Cerebellar nuclear complex (tissue), 1 donor: ENCODE measurements around the gene FEV.
"Not testable (repeated sequence)": the region's sequence is repeated elsewhere in the genome, so short reads cannot be mapped to it uniquely, and the experiment has no call there.

Source experiments
- DNase-seq, 2 experiments: peaks; one replicate each; lab custom pipeline; 2025; lab: John Stamatoyannopoulos, UW

FEV gene

DNA sequence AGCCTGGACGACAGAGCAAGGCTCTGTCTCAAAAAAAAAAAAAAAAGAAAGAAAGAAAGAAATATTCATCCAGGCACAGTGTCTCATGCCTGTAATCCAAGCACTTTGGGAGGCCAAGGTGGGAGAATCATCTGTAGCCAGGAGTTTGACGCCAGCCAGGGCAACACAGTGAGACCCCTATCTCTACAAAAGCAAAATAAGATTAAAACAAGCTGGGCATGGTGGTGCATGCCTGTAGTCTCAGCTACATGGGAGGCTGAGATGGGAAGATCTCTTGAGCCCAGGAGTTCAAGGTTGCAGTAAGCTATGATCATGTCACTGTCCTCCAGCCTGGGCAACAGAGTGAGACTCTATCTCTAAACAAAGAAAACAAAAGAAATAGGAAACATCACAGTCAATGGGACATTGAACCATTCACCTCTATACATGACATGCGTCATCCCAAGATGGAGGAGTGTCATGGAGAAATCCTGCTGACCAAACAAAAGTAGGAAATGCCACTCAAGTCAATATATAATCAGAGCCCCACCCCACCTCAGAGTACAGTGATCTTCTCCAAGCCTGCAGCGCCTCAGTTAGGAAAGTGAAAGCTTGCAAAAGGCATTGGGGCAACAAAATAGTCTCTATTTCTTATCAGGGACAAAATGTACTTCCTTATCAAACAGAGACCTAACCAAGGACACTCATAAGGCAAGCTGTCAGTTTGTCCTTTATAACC is 9.8 kb downstream of the FEV start:
- no peak for DNase-seq

DNA sequence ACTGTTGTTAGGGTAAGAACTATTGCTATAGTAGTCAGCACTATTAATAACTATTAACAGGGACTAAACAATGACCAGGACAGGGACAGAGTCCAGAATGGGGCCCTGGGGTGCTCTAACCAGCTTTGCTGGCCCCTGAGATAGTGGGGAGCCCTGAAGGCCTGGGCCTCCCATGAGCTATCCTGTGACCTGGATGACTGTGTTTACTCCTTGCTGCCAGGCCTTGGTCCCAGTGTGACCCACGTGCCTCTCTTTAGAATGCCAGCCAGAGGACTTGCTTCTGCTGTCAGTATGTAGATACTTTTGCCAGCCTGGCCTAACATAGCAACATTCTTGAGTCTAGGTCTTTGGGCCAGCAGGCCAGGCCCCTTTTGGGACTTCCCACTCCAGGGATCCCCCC is 14.1 kb downstream of the FEV start:
- DNase-seq, result no peak

DNA sequence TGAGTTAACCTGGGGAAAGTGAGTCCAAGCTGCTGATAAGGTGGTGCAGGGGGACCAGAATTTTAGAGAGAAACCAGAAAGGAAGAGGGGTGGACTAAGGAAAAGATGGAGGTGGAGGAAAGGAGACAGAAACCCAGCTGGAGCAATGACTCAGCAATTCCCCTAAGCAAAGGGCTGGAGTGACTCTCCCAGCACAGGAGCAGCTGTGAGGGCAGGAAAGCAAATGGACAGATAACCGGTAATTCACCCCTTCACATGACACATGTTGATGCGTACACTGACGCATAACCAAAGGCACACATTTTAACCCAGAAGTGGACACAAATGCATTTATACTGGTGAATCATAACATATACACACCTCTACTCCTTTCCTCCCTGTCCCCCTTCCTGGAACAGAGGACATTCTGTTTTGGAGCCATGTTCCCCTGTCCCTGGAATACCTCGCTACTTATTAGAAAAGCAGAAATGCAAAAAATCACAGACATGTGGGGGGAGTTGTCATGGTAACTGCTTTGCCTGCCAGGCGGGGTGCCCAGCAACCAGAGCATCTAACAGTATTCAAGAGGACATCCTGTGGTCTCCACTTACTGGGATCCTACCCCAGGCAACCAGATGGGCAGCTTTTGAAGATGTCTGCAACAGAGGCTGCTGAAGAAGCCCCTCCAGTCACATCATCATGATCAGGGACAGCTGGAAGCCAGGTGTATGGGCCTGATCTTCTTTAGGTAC is 20.8 kb downstream of the FEV start:
- no peak for DNase-seq

DNA sequence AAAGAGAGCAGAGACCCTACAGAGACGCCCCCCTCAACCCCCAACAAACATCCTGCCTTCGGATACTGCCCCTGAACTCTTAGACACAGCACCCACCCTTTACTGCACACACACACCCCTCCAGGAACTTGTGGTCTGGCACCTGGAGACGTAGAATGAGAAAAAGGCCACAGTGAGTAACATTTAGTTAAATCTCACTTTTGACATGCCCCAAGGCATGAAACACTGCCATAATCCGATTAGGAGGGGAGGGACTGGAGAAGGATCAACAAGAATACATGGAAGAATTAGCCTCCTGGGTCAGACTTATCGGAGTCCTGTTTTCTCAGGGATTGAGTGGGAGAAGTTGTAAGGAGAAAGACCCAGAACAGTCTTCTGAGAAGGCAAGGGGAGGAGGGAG is 21.4 kb downstream of the FEV start:
- no peak for DNase-seq

DNA sequence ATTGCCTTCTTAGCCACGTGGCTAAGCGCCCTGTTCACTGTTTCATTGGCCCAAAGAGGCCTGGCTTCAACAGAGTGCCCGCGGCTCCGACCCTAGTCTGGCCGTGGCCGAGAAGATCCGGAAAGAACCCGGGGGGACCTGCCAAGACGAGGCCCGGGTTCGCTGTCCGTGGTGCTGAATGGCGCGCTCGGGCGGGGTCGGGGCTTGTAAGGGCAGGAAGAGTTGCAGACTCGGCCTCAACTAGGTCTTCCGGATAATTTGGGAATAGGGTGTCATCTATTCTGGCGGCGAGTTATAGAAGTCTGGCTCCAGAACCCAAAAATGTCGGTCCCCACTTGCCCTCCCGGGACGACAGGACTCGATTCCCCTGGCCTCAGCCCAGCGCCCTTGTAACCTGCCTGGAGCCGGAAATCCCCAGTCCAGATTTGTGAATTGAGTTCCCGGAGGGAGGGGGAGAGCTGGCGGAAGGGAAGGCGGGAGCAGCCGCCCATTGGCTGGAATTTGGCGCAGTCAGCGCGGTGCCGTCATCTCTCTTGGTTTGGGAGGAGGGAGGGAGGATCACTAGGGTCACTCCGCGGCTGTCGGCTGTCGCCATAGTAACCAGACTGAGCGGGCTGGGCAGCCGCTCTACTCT is 22.0 kb downstream of the FEV start:
- DNase-seq, result peak; percentile 54 to 95

DNA sequence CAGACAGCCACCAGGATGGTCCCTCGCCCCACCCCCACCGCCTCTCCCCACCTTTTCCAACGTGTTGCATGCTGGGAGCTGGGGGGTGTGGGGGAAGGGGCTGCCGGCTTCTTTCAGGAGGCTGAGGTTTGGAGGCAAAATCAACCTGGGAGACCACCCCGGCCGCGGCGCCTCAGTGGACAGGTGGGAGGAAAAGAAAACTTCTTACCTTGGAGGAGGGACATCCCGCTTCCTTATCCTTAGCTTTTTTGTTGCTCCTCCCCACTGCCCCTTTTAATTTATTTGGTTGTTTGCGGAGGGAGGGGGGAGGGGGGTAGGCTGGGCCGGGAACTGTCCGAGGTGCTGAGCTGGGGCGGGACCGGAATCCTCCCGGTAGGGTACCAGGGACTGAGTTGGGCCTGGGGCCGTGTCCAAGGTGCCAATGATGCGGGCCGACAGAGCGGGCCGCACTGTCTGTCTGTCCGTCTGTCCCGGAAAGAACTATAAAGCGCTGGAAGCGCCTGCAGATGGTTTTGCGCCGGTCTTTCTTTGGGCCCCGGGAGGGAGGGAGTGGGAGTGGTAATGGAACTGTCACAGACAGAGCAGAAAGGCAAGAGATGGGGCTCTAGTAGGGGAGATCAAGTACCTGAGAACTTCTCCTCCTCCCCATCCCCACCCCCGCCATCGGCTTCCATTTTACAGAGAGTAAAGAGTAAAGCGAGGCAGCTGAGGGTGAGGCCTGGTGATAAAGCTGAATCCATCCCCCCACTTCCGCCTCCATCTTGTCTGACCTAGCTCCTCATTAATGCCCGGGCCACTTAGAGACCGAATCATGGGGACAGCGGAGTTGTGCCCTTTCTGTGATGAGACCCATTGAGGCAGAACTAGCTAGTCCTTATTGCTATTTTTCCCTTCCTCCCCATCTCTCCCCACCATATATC is 23.1 kb downstream of the FEV start:
- DNase-seq, result no peak

DNA sequence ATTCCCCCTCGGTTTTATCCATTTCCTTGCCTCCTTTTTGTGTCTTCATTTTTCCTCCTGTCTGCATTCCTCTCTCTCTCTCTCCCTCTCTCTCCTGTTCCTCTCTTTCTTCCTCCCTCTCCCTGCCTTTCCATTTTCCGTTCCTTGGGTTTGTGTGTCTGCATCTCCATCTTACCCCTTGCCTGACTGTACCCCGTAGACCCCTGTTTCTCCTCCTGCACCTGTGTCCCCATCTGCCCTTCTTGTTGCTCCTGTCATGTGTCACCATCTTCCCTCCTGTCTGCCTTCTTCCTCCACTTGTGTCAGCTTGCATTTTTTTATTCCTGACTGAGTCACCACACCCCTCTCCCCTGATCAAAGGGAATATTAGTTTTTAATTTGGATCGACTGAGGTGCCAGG is 23.8 kb downstream of the FEV start:
- no peak for DNase-seq

DNA sequence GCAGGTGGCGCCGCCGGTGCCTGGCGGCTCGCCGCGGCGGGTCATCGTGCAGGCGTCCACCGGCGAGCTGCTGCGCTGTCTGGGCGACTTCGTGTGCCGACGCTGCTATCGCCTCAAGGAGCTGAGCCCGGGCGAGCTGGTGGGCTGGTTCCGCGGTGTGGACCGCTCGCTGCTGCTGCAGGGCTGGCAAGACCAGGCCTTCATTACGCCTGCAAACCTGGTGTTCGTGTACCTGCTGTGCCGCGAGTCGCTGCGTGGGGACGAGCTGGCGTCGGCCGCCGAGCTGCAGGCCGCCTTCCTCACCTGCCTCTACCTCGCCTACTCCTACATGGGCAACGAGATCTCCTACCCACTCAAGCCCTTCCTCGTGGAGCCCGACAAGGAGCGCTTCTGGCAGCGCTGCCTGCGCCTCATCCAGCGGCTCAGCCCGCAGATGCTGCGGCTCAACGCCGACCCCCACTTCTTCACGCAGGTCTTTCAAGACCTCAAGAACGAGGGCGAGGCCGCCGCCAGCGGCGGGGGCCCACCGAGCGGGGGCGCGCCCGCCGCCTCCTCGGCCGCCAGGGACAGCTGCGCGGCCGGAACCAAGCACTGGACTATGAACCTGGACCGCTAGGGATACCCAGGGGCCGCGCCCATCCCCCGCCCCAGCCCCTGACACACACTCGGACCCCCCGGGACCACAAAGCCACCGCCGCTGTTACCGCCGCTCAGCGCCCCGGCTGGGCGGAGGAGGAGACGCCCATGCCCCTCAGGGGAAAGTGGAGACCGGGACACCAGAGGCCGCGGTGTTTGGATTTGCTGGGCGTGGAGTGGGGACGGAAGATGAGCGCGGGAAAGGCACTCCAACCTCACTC is 24.4 kb downstream of the FEV start:
- no peak for DNase-seq

DNA sequence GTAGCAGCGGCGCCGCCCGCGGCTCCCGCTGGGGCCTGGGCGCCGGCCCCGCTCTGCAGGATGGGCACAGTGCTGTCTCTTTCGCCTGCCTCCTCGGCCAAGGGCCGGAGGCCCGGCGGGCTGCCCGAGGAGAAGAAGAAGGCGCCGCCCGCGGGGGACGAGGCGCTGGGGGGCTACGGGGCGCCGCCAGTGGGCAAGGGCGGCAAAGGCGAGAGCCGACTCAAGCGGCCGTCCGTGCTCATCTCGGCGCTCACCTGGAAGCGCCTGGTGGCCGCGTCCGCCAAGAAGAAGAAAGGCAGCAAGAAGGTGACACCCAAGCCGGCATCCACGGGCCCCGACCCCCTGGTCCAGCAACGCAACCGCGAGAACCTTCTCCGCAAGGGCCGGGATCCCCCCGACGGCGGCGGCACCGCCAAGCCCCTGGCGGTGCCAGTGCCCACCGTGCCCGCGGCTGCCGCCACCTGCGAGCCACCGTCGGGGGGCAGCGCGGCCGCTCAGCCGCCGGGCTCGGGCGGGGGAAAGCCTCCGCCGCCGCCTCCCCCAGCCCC is 25.1 kb downstream of the FEV start:
- DNase-seq, result no peak

DNA sequence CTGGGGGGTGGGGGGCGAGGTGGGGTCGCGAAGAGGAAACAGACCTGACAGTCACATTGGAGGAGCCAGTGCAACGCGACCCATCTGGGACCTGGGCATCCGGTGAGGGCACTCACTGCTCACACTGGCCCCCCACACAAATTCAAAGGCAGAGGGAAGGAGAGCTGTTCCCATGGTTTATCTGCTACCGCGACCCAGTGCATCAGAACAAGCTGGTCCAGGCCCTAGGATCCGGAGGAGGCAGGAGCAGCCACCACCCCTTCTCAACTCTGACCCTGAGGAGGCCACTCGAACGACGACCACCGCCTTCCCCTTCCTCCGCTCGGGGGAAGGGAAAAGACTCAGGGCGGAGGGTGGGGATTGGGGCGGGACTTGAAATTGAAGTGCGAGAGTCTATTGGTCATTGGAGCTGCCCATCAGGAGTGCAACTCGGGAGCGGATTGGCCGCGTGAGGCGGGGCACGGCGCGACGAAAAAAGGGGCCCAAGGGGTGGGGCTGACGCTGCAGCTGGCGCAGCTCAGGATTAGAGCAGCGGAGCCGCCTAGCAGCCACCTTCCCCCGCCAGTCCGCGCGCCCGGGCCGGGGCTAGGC is 25.7 kb downstream of the FEV start, which contains the start of gene CDK5R2:
TSS of gene CDK5R2 (plus strand) at position 526 of the 591 bp plus-strand sequence. CDS start 155 bp downstream, outside the sequence.
- peak; percentile 39 to 87 for DNase-seq

DNA sequence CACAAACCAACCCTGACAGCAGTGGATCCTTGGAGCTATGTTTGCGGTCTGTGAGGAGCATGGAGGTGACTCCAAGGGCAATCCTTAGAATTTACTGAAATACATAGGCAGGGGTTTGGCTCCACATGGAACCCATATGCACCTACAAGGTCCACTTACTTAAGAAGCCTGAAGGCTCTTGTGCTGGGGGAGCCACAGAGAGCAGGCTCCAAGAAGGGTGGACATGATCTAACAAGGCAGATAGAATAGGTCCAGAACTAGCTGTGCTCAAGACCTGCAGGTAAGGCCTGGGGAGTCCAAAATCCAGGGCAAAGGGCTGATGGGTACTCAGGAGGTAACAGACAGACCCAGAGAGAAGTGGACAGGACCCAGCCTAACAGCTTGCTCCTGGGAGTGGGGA is 26.7 kb downstream of the FEV start:
- DNase-seq, result no peak

DNA sequence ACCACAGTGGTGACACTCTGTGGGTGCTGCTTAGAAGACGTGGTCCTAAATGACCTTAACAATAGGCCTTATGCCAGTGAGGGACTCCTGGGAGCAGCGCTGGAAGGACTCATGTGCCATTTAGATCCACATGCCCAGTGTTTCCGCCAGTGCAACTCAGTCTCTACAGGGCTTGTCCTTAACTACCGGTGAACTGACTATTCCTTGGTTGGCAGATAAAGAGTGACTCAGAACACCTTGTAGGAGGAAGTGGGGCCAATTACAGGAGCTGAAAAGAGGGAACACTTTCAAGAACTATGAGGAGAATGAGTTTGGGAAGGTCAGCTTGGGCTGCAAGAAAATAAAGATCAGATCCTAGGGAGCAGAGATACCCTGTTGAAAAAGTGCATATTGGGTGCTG is 27.3 kb downstream of the FEV start:
- DNase-seq, result no peak

DNA sequence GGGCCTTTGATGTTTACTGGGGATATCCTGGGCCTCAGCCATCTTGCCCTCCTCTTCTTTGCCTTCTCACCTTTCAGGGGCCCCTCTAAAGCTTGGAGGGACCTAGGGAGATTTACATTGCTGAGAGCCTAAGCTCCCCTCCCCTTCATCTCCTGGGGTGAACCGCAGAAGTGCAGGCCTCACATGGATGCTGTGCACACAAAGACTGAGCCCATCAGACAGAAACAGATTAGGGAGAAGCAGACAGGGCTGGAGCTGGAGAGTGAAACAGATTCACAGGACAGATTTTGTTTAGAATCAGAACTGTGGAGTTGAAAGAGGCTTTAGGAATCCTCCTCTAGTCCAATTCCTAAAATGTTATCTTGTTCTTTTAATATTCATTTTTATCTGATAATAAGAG is 28.9 kb downstream of the FEV start:
- no peak for DNase-seq

DNA sequence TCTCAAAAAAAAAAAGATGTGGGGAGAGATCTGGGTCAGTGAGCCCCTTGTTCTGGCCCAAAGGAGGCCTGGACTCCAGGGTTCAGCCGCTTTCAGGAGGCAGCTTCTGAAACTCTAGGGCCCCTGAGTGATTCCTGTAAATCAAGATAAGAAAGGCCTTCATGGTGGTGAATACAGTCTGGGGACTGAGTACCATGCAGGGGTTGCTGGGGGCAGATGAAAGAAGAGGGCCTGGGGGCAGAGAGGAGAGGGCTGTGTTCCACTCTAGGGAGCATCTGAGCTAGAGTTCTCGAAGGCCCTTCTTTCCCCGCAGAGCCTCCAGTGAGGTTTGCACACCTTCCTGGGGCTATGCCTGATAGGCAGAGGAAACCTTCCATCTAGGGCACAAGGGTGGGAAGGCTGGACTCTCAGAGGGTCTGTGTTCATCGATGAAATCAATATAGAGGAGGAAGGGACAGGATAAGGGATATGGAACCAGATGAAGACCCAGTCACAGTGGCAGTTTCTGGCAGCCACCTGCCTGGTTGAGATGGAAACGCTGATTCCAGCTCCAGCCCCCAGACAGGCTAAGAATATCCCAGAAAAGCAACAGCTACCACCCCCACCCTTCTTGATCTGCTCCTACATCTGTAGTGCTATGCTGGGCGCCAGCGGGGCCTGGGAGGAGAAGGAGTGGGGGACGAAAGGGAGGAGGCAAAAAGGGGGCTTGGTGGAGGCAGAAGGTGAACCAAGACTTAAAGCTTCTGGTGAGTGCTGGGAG is 30.3 kb downstream of the FEV start:
- DNase-seq, result no peak

DNA sequence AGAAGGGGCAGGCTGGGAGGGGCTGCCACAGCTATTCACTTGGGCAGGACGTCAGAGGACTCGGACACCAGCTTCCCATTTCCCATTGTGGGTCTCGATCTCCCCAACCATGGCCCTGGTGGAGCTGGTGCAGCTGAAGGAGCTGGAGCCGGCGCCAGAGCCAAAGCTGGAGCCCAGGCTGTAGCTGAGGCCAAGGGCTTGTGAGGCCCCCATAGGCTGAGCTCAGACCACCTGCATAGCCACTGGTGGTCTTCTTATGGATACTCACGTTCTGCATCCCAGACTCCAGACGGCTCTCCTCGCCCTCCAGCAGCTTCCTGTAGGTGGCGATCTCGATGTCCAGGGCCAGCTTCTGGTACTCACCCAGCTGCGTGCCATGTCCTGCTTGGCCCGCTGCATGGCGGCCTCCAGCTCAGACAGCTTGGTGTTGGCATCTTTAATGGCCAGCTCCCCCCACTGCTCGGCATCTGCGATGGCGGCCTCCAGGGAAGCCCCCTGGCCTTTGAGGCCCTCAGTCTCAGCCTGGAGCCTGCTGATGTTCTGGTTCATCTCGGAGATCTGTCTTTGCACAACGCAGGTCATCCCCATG is 31.5 kb downstream of the FEV start:
- no peak for DNase-seq

DNA sequence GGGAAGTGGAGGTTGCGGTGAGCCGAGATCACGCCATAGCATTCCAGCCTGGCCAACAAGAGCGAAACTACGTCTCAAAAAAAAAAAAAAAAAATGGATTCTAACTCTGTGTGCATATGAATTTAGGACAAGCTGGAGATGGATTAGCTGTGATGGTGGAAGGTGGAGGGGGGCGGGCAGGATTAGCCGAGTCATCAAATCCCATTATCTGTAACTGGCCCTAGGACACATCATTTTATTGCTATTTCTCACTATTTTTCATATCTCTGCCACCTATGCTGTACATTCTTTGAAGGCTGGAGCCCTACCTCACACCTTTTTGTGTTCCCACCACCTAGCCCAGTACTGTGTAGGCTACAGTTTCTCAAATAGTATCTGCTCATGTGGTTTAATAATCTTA is 32.8 kb downstream of the FEV start:
- no peak for DNase-seq

DNA sequence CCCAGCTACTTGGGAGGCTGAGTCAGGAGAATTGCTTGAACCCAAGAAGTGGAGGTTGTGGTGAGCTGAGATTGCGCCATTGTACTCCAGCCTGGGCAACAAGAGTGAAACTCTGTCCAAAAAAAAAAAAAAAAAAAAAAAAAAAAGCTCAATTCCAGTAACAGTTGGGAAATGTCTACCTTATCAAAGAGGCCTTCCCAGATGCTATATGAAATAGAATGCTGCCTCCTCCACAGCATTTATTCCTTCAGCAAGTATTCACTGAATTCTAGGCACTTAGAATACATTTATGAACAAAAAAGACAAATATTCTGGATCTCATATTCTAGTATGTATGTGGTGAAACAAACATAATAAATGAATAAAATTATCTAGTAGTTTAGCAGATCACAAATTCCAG is 38.4 kb downstream of the FEV start:
- DNase-seq, result no peak

DNA sequence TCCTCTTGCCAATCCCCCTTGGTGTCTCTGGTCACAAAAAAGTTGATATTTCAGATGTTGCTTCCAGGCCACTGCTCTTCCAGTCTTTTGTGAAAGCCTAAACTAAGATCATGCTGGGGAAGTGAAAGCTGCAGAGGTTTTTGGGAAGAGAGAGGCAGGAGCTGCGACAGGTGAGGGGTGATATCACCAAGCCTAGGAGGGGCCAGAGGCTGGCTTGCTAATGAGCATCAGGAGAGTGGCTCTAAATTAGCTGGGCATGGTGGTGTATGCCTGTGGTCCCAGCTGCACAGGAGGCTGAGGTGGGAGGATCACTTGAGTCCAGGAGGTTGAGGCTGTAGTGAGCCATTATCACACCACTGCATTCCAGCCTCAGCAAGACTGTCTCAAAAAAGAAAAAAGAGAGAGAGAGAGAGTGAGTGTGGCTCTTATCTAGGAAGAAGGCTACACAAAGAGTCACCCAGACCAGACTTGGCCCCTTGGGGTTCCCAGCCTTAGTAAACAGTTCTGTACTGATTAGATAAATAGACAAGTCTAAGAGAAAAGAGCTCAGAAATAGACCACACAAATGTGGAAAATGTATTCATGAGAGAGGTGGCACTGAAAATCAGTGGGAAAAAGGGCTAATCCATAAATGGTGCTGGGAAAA is 40.1 kb downstream of the FEV start:
- DNase-seq, result no peak

DNA sequence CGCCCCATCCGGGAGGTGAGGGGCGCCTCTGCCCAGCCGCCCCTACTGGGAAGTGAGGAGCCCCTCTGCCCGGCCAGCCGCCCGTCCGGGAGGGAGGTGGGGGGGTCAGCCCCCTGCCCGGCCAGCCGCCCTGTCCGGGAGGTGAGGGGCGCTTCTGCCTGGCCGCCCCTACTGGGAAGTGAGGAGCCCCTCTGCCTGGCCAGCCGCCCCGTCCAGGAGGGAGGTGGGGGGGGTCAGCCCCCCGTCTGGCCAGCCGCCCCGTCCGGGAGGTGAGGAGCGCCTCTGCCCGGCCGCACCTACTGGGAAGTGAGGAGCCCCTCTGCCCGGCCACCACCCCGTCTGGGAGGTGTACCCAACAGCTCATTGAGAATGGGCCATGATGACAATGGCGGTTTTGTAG is 53.2 kb downstream of the FEV start:
- not testable (repeated sequence) for DNase-seq
